Pancreas (tissue), 10 donors: ENCODE measurements around the gene INTS11. TPM values are rescaled to one million over a fixed set of nuclear protein-coding genes. Genes with fewer than 3 reads are reported as not detected.

ENCODE experiments used
- ATAC-seq, 4 donors: fragments of 200-7000 bp; cut with Tn5 transposase; one replicate each; pipeline versions ENCODE4 v1.8.0 to v1.9.1; 2020; ENCODE audit warnings: mild to moderate bottlenecking in 4 of 4, moderate library complexity in 4 of 4
- DNase-seq, 6 donors: peaks; one replicate each; pipeline ENCODE4 v3.0.0-alpha.2; 2020
- FAIRE-seq: peaks from 2 replicates; lab custom pipeline; 2012; peaks lifted over from hg19 to GRCh38; lab: Jason Lieb, UNC
- H3K27ac ChIP-seq, 4 donors: fragments of 200-600 bp; sonication (generic); 1 replicate in 3 of 4; 2 replicates in 1 of 4; pipeline versions ENCODE4 v1.5.0 to v1.8.0; 2020
- H3K27me3 ChIP-seq, 4 donors: fragments of 200-600 bp; one replicate each; pipeline ENCODE4 v1.8.0; 2021
- H3K36me3 ChIP-seq, 3 donors: fragments of 200-600 bp; sonication (generic) in 1 of 3; one replicate each; pipeline versions ENCODE4 v1.5.0 to v1.8.0; 2020 to 2021
- H3K4me1 ChIP-seq, 3 donors: fragments of 200-600 bp; one replicate each; pipeline ENCODE4 v1.8.0; 2021
- H3K4me3 ChIP-seq, 4 donors: fragments of 200-600 bp; sonication (generic) in 2 of 4; one replicate each; pipeline versions ENCODE4 v1.5.0 to v1.8.0; 2020 to 2021
- H3K9me3 ChIP-seq, 4 donors: fragments of 200-600 bp; one replicate each; pipeline ENCODE4 v1.8.0; 2021
- CTCF ChIP-seq, 4 donors: fragments of 200-600 bp; sonication (generic) in 3 of 4; IDR thresholded peaks; one replicate each; pipeline versions ENCODE4 v1.5.0 to v1.8.0; 2021; ENCODE audit warnings: antibody characterized with exemption in 4 of 4
- WGBS, 2 donors: extraction: QIAGEN DNeasy Blood & Tissue Kit; methylation state at CpG; one replicate each; pipeline ENCODE4 v1.1.7; 2013; 5-methylcytosine and 5-hydroxymethylcytosine counted together
- intact Hi-C, 3 donors: fragments of 100-400 bp; cut with DNase I; formaldehyde crosslinking; loops; one replicate each; pipeline versions ENCODE4 v1.11.1 to v1.14.2; 2022
- polyA plus RNA-seq, 2 donors: library from polyadenylated mRNA; stranded (reverse); fragments of 200-250 nt; gene quantifications; one replicate each; pipeline ENCODE4 v1.2.3, GENCODE V29; 2013
- total RNA-seq, 6 donors: library from RNA; stranded (reverse); fragmentation: NEBNext Ultra II Directional in 4 of 6; extraction: Animal tissue kit (Norgen Biotek cat#: 25700) in 4 of 6; gene quantifications; one replicate each; pipeline versions ENCODE4 v1.2.1 to v1.2.4, GENCODE V29; 2021 to 2023
- donor health status: healthy with polysubstance abuse.
- donor health status: DM: no; HTN: no; CAD: no; lungs with moderate emphysema.
- donor health status: DM: no; HTN: no; CAD: no.
- donor health status: control.
- donor health status: control.
- donor health status: Bipolar disorder and iron deficiency.
- donor health status: DM: yes; HTN: yes; CAD: no.
- donor health status: DM: no; HTN: no; CAD: no.
- donor health status: DM: no; HTN: no; CAD: no.
- donor health status: DM: yes; HTN: yes; CAD: no.

The INTS11 gene
- total and polyA plus RNA-seq, 8 donors, result 33.4 to 311 (median 58.9) TPM

- peaks cover 0 to 4% (median 0%) of the 10 kb centered on the region in 4 donors for H3K27me3 ChIP-seq
- no peak for ATAC-seq
- H3K4me3 ChIP-seq, result no peak overlapping the region
- H3K36me3 ChIP-seq, result no peaks in the 10 kb centered on the region
- FAIRE-seq, result no peak
- H3K9me3 ChIP-seq, result no peaks in the 10 kb centered on the region
- H3K27ac ChIP-seq, result no peak overlapping the region
- peaks cover 3 to 8% (median 8%) of the 10 kb centered on the region in 3 donors for H3K4me1 ChIP-seq
- intact Hi-C loops, result loop anchor here in 1 of 3 donors (10.0 kb wide), 1 partner anchor 302 kb away; the partner anchor contains the start of gene PERM1
- peak in 3 of 6 donors; percentile 34 to 82 (median 55) for DNase-seq
- no peak for TF ChIP-seq CTCF (IDR thresholded peaks at IDR 0.05)
- 49 to 61% methylated on average over 37 to 50 of the region's 50 CpGs for WGBS, 2 donors
Measured at GRCh38 chr1:1286313-1287261, 37.9 kb downstream of the INTS11 start.

- H3K36me3 ChIP-seq, result no peaks in the 10 kb centered on the region
- FAIRE-seq, result no peak
- 64 to 68% methylated on average over 35 to 37 of the region's 37 CpGs for WGBS, 2 donors
- peaks cover 5 to 11% (median 10%) of the 10 kb centered on the region in 3 donors for H3K4me1 ChIP-seq
- H3K27me3 ChIP-seq, result peaks cover 0 to 4% (median 0%) of the 10 kb centered on the region in 4 donors
- no peak overlapping the region for H3K27ac ChIP-seq
- H3K9me3 ChIP-seq, result no peaks in the 10 kb centered on the region
- ATAC-seq, result no peak
- peak in 3 of 6 donors; percentile 19 to 69 (median 52) for DNase-seq
- intact Hi-C loops, result loop anchor here in 1 of 3 donors (10.0 kb wide), 1 partner anchor 301 kb away; the partner anchor contains the start of gene PERM1
- no peak overlapping the region for H3K4me3 ChIP-seq
- no peak for TF ChIP-seq CTCF (IDR thresholded peaks at IDR 0.05)
Measured at GRCh38 chr1:1285611-1286311, 38.7 kb downstream of the INTS11 start.

- Histone ChIP-seq H3K27me3 (peaks cover 0 to 4% (median 0%) of the 10 kb centered on the region in 4 donors), H3K36me3 (no peaks in the 10 kb centered on the region), H3K4me3 (no peak overlapping the region), H3K9me3 (no peaks in the 10 kb centered on the region), H3K4me1 (peaks cover 5 to 11% (median 10%) of the 10 kb centered on the region in 3 donors), H3K27ac (no peak overlapping the region)
- FAIRE-seq, result no peak
- DNase-seq, result peak in 2 of 6 donors; percentile 23 to 72
- no peak for ATAC-seq
- intact Hi-C loops, result loop anchor here in 1 of 3 donors (10.0 kb wide), 1 partner anchor 300 kb away; the partner anchor contains the start of gene PERM1
- no peak for TF ChIP-seq CTCF (IDR thresholded peaks at IDR 0.05)
- WGBS, 2 donors, result 92 to 93% methylated on average over 22 of the region's 22 CpGs
Measured at GRCh38 chr1:1285102-1285571, 39.3 kb downstream of the INTS11 start.

- ATAC-seq (no peak), DNase-seq (peak in 3 of 6 donors; percentile 22 to 74 (median 45))
Measured at GRCh38 chr1:1284221-1285101, 40.0 kb downstream of the INTS11 start.

More at GRCh38 chr1:1284221-1285101, 40.0 kb downstream of the INTS11 start:
- intact Hi-C loops, result loop anchor here in 1 of 3 donors (10.0 kb wide), 1 partner anchor 300 kb away; the partner anchor contains the start of gene PERM1
- TF ChIP-seq CTCF (IDR thresholded peaks at IDR 0.05), result no peak
- Histone ChIP-seq H3K27me3 (peaks cover 0 to 4% (median 0%) of the 10 kb centered on the region in 4 donors), H3K9me3 (no peaks in the 10 kb centered on the region), H3K4me1 (peaks cover 5 to 11% (median 10%) of the 10 kb centered on the region in 3 donors), H3K4me3 (no peak overlapping the region), H3K27ac (no peak overlapping the region), H3K36me3 (no peaks in the 10 kb centered on the region)
- WGBS, 2 donors, result 74 to 88% methylated on average over 27 to 32 of the region's 32 CpGs
- no peak for FAIRE-seq
